ENCODE data around the gene PRR20C.
"Not testable (repeated sequence)": the region's sequence is repeated elsewhere in the genome, so short reads cannot be mapped to it uniquely, and the experiment has no call there.

The PRR20C gene

GRCh38 chr13:57153761-57154160 lies at the start of gene PRR20C:
TSS of gene PRR20C (plus strand) at chr13:57154061. CDS start at chr13:57154448, 387 bp downstream.
- DNase-seq (ENCODE audit: low read depth): not testable (repeated sequence)

- no peak for DNase-seq (ENCODE audit: low read depth)
Measured at GRCh38 chr13:57114945-57115344, 38.9 kb upstream of the PRR20C start.

GRCh38 chr13:57123681-57124080 lies 30.2 kb upstream of the PRR20C start:
- DNase-seq (ENCODE audit: low read depth): no peak

- DNase-seq (ENCODE audit: low read depth): no peak
Measured at GRCh38 chr13:57128909-57129308, 25.0 kb upstream of the PRR20C start.

- no peak for DNase-seq (ENCODE audit: low read depth)
Measured at GRCh38 chr13:57136093-57136492, 17.8 kb upstream of the PRR20C start.

GRCh38 chr13:57137585-57137984 lies 16.3 kb upstream of the PRR20C start:
- DNase-seq (ENCODE audit: low read depth): no peak

GRCh38 chr13:57138988-57139387 lies 14.9 kb upstream of the PRR20C start:
- DNase-seq (ENCODE audit: low read depth): no peak

- not testable (repeated sequence) for DNase-seq (ENCODE audit: low read depth)
Measured at GRCh38 chr13:57139781-57140180, 14.1 kb upstream of the PRR20C start.

- not testable (repeated sequence) for DNase-seq (ENCODE audit: low read depth)
Measured at GRCh38 chr13:57140235-57140968, 13.5 kb upstream of the PRR20C start, which contains the start of gene PRR20A. TSS of gene PRR20A (plus strand) at chr13:57140918. CDS start at chr13:57141305, 387 bp downstream.

- DNase-seq (ENCODE audit: low read depth): not testable (repeated sequence)
Measured at GRCh38 chr13:57147188-57147587, 6.7 kb upstream of the PRR20C start, which contains the start of gene PRR20B. TSS of gene PRR20B (plus strand) at chr13:57147488. CDS start at chr13:57147875, 387 bp downstream.

- not testable (repeated sequence) for DNase-seq (ENCODE audit: low read depth)
Measured at GRCh38 chr13:57148106-57148505, 5.8 kb upstream of the PRR20C start.

GRCh38 chr13:57160332-57160731 lies 6.5 kb downstream of the PRR20C start, which contains the start of gene PRR20D:
TSS of gene PRR20D (plus strand) at chr13:57160632. CDS start at chr13:57161019, 387 bp downstream.
- not testable (repeated sequence) for DNase-seq (ENCODE audit: low read depth)

GRCh38 chr13:57166897-57167296 lies 13.0 kb downstream of the PRR20C start, which contains the start of gene PRR20E:
TSS of gene PRR20E (plus strand) at chr13:57167197. CDS start at chr13:57167584, 387 bp downstream.
- DNase-seq (ENCODE audit: low read depth): not testable (repeated sequence)

GRCh38 chr13:57191667-57192066 lies 37.8 kb downstream of the PRR20C start:
- DNase-seq (ENCODE audit: low read depth): no peak
